DMS79 (cell line): Measurements from ENCODE around the gene MCF2L2.
"Not testable (repeated sequence)": the region's sequence is repeated elsewhere in the genome, so short reads cannot be mapped to it uniquely, and the experiment has no call there.

Source experiments
- DNase-seq: peaks from one replicate; lab custom pipeline; 2025; lab: John Stamatoyannopoulos, UW

Gene MCF2L2

DNA sequence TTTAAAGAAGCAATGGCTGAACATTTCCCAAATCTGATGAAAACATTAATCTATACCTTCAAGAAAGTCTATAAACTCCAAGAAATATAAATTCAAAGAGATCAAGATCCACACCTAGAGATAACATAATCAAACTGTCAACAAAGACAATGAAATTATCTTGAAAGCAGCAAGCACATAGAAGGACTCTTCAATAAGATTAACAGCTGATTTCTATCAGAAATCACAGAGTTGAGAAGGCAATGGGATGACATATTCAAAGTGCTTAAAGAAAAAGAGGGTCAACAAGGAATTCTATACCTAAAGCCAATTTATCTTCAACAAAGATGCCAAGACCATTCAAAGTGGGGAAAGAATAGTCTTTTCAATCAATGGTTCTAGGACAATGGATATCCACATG, 224.7 kb downstream of the MCF2L2 start:
- DNase-seq, result no peak

DNA sequence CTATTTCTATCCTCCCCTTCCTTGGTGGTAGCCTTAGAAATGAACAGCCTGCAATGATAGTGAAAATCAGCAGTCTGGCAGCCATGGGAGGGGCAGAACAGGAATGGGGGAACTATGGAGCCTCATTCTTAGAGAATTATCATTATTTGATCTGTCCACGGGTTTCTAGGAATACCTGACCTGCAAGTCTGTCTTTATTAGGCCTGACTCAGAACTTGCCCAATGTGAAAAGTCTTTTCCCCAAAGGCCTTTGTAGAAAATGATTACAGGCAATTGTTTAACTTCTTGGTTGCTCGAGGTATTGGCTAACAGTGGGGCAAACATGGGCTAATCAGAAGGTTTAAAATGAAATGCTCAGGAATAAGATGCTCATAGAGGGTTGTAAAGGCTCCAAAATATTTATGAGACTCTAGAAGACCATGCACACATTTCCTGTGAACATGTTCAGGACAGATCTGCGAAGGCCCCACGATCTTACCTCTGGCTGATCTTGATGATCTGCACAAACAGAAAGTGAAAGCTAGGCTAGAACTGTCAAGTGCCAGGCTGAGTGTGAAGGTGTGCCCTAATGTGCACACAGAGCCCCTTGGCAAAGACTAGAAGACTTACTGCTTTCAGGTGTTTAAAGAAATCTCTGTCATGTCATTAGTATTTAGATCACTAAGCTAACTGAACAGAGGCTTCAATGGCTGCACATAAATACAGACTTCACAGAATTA, 226.3 kb downstream of the MCF2L2 start:
- DNase-seq, result no peak

DNA sequence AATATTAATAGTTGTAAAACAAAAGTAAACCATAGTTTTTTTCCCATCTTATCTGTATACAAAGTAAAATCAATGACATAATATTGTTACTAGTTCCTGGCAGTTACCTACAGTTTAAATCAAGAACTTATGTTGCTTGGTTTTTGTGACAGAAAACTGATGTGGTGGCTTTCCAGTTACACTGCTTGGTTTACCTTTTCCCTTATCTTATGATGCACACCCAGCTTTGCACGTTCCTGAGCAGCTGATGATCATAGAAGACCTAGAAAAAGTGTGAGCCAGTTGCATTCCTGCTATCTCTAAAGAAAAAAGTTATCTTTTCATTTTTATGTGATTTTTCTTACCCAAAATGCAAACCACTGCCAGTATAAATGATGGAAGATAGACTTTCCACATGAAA, 229.5 kb downstream of the MCF2L2 start:
- no peak for DNase-seq

DNA sequence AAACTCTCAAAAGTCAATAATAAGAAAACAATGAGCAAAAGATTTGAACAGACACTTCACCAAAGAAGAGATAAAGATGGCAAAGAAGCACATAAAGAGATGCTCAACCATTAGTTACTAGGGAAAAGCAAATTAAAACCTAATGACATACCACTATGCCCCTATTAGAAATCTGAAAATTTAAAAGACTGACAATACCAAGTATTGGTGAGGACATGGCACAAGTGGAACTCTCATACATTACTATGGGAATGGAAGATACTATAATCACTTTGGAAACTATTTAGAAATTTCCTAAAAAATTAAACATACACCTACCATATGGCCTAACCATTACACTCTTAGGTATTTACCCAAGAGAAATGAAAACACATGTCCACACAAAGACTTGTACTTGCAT, 230.7 kb downstream of the MCF2L2 start:
- DNase-seq, result no peak

DNA sequence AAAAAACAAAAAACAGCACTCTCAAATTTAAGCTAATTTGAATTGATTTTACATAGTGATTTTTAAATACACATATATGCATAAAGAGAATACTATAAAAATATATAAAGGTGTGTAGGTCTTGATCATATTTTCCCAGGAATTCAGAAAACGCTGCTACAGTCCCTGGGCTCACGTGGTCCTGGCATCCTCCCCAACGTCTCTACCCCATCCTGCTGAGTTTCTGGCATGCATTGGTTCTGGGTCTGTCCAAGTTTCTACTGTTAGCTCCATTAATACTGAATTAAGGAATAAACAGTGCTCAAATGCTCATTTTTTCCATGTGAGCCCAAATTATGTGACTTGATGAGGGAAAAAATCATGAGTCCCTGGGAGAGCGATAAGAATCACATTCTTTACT, 233.2 kb downstream of the MCF2L2 start:
- DNase-seq, result no peak

DNA sequence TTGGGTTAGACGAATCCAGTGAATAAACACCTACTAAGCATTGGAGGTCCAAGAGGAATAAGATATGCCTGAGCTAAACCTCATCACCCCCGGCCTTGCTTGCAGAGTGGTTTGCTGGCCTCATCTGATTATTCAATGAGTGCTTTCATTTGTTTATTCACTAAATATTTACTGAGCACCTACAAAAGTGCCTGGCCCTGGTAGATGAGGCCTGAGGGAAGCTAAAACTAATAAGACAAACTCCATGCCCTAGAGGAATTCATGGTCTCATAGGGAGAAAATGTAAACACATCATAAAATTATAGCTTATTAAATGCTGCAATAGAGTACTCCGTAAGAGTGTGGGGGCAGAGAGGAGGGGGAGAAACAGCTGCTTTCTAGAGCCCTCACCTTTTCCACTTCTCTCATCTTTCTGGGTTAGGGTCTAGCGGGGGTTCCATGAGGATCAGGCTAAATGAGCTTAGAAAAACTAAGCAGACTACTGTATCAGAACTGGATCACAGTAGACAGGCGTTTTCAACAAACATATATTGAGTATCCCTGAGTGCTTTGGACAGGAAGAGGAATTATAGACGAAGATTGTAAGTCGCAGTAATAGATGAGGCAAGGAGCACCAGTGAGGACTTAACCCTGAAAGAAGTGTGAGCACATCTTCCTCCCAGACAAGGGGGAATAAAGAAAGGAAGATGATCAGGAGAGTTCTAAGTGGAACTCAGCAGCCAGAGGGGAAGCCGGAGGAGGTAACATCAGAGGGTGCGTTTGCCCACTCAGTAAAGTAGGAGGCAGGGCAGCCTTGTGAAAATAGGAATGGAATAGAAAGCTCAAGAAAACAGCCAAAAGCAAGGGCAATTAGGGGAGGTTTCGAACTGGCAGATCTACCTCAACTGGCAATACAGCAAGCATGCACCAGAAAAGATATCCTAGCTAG, 234.4 kb downstream of the MCF2L2 start:
- peak; percentile 51 for DNase-seq

DNA sequence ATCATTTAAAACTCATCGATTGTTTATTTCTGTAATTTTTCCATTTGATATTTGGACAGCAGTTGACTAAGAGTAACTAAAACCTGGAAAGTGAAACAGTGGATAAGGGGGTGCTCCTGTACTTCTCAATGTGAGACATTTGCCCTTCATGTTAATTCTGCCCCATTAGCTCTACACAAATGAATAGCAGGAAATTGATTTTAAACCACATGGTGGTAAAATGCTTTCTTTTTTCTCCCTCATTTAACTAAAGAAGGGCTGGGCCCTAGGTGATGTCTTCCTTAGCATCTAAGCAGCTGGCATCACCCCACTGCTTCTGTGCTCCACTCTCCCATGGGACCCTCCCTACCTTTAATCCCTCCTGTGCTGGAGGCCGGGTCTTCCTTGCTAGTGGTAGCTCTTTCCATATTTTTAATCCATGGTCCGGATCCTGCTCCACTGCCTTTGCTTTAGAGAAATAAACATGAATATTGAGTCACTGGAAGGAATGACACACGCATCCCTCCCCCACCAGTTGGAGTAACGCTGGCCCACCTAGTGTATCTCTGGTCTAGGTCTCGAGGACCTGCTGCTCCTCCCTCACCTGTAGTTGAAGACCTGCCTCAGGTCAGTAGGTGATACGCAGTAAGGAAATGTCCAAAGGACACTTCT, 235.6 kb downstream of the MCF2L2 start:
- DNase-seq, result no peak

DNA sequence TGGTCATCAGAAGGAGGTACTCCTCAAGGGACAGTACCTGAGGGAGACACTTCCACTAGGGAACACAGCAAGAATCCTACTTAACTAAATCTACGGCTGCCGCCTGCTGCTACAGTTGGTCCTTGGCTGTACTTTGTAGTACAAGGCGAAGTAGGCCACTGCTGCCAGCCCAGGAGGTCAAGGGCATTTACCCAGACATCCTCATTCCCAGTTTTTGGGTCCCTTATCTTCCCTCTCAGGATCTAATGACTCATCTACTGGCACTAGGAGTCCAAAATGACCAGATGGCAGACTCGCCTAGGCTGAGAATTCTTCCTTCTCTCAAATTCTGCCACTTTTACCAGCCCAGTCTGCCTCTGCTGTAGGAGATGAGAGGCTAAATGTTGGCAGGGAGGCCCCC, 238.8 kb downstream of the MCF2L2 start:
- DNase-seq, result no peak

DNA sequence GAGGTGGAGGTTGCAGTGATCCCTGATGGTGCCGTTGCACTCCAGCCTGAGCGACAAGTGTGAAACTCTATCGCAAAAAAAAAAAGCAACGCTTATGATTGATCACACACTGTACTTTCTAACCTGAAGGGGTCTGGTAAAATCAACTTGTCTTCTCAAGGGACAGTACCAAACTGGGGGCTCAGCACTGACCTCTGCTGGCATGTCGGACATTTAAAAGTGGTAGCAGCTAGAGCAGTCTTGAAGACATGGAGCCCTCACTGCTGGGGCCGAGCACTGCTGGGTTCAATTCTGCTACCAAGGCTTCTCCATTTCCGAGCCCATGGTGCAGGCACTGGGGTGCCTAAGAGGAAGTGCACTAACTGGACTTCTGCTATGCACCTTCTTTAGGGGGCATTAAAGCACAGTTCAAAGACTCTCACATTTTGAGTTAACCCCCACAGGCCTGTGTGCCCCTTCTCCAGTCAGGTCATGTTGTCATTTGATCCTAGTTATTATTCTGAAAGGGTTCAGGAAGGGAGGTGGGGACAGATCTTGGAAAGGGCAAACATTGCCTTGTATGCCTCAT, 239.4 kb downstream of the MCF2L2 start:
- no peak for DNase-seq

DNA sequence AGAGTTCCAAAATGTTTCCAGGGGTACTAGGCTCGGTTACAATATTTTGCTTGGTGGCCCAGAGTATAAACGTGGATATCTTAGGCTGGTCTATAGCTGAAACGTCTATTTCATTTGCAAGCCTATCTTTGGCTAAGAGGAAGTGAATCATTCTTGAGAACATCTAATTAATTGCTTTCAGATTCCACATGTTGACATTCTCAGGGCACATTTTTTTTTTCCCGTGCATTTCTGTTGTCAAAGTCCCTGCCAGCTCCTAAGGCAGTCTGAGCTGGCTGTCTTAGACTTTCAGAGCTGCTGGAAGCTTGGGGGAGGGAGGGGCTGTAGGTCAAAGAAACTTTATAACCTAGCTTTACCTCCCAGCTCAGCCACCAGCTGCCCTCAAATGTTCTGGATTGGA, 242.7 kb downstream of the MCF2L2 start:
- DNase-seq, result no peak

DNA sequence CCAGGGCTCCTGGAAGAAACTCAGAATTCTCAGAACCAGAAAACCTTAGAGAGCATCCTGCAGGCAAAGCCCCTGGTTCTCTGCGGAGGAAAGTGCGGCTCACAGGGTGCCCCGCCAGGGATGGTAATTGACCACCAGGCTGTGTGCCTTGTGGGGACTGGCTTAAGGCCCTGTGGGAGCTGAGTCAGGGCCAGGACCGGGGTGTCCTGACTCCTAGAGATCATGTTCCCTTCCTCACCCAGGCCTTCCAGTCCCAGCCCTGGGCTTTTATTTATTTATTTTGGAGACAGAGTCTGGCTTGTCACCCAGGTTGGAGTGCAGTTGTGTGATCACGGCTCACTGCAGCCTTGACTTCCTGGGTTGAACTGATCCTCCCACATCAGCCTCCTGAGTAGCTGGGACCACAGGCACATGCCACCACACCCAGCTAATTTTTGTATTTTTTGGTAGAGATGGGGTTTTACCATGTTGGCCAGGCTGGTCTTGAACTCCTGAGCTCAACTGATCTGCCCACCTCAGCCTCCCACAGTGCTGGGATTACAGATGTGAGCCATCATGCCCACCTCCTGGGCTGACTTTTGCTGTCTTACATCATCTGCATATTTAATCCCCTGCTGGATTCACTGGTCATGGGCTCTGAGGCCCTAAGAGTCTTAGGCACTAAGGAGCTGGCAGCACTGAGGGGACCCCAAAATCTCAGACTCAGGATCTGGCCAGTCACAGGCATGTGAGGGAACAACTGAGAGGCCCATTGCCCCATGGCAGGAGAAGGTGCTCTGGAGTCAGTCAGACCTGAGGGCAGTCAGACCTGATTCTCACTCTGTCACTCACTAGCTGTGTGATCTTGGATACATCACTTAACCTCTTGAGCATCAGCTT, 245.4 kb downstream of the MCF2L2 start:
- DNase-seq, result no peak

DNA sequence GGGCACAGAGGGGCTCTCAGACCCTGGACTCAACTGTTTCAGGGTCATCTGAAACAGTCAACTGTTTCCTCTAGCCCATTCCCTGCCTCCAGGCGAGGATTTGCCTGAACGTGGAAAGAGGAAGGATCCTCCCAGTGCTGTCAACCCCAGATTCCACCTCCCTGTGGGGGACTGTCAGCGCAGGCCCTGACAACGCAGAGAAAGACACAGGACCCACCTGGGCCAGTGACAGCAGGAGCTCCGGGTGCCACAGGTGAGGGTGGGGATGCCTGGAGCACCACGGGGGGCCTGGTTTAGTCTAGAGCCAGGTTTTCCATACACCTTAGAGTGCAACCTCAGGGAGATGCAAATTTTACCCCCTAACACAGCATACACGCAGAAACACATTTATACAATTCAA, 246.3 kb downstream of the MCF2L2 start:
- DNase-seq, result no peak

DNA sequence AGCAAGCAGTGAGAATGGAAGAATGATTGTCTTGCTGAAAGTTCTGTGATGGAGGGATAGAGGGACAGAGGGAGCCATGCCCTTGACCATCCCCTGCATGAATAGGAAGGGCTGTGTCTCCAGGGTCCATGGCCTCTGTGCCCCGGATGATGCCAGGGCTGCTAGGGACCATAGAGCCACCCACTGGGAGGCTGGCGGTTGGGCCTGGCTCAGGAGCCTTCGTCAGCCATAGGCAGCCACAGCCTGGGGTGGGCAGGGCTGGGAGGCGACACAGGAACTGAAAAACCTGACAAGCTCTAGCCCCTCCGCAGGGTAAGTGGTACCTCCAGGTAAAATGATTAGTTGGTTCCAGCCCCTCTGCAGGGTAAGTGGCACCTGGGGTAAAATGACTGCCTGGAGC, 246.8 kb downstream of the MCF2L2 start:
- no peak for DNase-seq

DNA sequence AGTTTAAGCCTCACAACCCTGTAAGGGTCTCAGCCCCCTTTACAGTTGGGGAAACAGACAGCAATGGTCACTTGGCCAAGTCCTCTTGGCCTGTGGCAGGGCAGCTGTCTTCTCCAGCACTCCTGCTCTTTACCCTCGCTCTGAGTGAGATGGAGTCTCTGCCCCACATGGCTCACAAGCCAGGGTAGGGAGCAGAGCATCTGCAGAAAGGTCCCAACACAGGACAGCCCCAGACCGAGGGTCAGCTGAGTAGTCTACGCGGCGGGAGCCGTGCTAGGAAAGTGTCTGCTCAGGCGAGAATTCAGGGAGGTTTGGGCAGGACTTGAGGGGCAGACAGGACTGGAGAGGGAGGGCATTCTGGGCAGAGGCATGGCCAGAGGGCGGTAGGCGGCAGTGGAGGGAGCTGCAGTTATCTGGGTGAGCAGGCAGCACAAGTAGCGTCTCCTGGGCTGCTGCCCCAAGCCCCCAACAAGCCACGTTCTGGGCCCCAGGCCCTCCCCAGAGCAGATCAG, 247.6 kb downstream of the MCF2L2 start:
- no peak for DNase-seq

DNA sequence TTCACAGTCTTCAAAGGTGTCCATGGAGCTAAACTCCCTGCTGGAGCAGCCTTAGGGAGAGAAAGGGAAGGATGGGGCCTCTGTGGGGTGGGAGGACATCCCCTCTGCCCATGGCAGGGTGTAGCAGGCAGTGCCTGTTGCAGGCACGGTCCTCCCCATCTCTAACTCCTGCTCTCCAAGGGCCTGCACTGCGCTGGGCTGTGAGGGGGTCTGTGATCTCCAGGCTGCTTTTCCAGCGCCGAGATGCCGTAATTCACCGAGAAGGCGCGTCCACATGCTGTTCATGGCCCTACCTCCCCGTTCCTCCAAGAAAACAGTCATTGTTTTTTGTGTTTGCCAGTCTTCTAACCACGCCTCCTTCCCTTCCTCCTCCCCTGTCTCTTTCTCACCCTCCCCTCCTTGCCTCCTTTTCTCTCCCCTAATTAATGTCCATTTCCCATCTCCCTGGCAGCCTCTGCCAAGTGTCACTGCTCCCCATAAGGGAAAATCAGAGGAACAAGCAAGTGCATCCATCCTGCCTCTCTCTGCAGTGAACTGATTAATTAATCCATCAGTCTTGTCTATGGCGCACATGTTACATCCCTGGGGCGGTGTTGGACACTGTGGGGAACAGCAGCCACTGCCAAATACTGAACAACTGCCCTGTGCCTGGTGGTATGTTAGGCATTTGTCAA, 248.2 kb downstream of the MCF2L2 start:
- no peak for DNase-seq

DNA sequence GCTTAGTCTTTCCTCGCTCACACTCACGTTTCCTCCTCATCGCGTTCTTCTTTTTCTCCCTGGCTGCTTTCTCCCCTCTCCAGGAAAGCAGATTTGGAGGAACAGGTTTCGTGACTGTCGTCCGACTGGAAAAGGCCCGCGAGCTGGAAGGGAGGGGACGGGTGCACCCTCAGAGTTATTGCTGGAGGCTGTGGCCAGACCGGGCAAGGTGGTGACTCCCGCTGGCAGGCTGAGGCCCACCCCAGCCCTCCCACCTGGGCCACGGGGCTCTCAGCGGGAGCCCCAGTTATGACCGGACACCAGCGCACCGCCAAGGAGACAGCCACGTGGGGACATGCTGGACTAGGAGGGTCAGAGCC, 248.9 kb downstream of the MCF2L2 start:
- not testable (repeated sequence) for DNase-seq

DNA sequence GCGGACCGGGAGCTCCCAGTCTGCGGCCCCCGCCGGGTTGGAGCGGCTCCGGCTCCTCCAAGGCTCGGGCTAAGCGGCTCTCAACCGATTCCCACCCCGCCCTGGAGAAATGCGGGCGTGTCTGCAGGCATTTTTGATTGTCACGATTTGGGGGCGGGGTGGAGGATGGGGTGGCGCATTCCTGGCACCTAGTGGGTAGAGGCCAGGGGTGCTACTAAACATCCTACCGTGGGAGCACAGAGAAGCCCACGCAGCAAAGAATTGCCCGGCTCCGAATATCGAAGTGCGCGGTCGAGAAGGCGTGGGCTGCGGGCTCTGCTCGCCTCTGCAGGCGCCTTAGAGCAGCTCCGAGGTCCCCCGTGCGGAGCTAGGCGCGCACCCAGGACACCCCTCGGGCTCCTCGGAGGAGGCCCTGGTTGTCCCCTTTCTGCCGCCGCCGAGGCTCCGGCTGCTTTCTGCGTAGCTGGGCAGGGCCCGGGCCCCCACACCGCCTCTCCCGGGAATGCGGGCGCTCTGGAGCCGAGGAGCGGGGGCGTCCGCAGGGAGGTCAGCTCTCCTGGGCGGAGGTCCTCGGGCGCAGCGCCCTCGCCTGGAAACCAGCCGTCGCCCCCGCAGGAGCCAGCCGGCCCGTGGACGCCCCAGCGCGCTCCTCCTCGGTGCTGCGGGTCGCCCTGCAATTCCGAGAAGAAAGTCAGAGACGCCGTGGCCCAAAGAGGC, 249.4 kb downstream of the MCF2L2 start:
- DNase-seq, result no peak

DNA sequence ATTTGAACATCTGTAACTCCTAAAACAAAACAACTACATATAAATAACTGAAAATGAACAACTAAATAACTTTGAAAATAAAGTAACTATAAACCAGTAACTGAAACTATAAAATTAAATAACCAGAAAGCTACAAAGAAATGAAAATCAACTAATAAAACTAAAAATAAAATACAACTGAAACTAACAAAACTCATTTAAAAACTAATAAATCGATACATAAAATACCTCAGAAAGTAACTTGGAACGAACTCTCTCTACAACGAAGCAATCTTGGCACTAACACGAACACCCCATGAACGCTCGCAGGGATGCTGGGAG, 249.9 kb downstream of the MCF2L2 start:
- no peak for DNase-seq

DNA sequence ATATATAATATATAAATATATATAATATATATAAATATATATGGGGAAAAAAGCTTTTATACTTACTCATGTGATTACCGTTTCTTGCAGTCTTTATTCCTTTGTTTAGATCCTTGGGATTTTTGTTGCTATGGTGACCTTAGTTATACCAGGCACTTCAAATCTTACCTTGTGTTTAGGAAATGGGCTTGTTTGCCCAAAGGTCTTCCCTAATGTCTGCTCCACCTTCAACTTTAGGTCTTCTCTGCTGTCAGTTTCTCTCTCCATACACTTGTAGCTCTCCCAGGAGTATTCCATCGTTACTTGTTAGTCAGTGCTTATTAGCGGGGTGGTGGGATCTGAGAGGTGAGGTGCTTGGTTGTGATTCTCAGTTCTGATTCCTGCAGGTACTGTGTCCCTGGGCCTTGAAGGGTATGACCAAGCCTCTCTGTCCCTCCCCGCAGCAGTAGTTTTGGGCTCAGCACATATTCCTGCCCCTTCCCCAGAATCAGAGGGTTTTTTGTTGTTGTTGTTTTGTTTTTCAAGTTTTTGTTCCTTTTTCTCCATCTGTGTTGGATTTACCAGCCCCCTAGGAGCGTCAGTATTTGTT, 256.3 kb downstream of the MCF2L2 start:
- no peak for DNase-seq

DNA sequence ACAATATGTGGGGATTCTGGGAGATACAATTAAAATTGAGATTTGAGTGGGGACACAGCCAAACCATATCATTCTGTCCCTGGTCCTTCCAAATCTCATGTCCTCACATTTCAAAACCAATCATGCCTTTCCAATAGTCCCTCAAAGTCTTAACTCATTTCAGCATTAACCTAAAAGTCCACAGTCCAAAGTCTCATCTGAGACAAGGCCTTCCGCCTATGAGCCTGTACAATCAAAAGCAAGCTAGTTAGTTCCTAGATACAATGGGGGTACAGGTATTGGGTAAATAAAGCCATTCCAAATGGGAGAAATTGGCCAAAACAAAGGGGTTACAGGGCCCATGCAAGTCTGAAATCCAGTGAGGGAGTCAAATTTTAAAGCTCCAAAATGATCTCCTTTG, 260.4 kb downstream of the MCF2L2 start:
- not testable (repeated sequence) for DNase-seq
